ENCODE data around the gene SLIT1.

The SLIT1 gene

DNA sequence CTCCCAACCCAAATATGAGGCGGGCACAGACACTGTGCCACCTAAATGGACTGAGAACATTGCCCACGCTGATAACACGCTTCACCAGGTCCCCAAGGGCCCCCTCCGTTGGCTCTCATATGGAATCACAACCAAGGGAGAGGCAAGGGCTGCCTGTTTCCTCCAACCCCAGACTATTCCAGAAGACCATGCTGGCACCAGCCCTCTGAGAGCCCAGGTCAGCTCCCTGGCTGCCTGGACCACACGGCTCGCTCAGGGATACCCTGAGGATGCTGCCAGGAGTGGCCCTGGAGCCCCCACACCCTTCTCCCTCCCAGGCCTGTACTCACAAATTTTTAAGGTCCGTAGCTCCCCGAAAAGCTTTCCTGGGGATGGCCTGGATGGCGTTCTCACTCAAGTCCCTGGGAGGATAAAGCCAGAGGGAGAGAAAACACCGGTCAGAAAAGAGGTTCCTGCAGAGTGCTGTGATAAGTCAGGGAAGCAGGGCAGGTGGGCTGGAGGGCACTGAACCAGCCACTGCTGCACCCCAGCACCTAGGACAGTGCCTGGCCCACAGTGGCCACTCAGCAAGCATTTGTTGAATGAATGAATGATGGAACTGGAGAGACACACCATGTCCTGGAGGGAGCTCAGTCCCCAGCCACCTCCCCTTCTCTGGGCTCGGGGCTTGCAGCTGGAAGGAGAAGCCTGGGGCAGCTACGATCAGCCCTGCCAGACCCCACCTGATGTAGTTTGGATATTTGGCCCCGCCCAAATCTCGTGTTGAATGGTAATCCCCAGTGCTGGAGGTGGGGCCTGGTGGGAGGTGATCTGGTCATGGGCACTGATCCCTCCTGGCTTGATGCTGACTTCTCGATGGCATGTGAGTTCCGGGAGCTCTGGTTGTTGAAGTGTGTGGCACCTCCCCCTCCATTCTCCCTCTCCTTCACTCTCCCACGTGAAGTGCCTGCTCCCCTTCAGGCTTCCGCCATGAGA lies 119.8 kb downstream of the SLIT1 start:
- no peak for DNase-seq (ENCODE audit: low read depth in 1 of 2, low spot score in 1 of 2)

DNA sequence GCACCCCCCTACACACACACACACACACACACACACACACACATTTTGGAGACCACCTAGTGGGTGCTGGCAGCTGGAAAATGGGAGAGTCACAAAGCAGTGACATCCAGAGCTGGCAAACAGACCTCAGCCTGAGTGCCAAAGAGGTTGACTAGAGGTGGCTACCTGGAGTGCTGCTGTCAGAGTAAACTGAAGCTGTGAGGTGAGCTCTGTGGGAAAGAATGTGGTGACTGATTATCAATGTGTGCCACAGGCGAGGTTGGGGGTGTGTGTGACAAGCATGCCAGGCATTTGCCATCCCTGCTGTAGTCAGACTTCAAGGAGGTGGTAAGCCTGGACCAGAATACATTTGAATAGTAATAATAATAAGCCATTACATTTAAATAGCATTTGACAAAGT lies 120.6 kb downstream of the SLIT1 start:
- DNase-seq (ENCODE audit: low read depth in 1 of 2, low spot score in 1 of 2) = no peak

DNA sequence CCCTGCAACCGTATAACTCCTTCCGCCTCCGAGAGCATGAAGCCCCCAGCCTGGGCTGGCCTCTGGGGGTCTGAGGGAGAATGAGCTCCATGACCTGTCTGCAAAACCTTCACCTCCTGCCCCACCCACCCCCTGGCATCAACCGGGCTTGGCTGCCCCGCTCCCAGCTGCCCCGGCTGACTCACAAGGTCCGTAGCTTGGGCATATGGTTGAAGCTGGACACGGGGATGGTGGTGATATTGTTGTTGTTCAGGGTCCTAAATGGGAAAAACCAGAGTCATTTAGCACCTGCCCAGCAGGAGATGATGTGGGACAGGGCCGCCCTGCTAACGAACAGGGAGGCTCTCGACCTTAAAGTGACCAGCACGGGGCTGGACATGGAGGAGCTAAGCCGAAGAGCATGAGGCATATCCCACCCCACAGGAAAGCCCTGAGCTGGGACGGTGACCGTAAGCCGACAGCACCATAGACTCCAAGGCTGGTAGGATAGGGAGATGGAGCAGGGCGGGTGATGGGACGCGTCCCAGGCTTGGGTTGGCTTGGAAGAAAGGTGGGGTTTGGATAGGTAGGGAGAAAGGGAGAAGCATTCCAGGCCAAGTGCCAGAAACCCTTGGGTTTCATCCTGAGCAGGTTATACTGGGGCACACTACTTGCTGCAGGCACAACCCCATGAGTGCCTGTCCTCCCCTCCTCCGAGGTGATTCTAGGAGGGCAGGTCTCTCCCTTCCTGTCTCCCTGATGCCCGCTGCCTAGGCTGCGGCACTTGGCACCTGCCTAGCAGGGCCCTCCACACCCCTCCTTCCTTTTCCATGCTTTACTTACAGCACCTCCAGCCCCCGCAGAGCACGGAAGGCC lies 121.5 kb downstream of the SLIT1 start:
- no peak for DNase-seq (ENCODE audit: low read depth in 1 of 2, low spot score in 1 of 2)

DNA sequence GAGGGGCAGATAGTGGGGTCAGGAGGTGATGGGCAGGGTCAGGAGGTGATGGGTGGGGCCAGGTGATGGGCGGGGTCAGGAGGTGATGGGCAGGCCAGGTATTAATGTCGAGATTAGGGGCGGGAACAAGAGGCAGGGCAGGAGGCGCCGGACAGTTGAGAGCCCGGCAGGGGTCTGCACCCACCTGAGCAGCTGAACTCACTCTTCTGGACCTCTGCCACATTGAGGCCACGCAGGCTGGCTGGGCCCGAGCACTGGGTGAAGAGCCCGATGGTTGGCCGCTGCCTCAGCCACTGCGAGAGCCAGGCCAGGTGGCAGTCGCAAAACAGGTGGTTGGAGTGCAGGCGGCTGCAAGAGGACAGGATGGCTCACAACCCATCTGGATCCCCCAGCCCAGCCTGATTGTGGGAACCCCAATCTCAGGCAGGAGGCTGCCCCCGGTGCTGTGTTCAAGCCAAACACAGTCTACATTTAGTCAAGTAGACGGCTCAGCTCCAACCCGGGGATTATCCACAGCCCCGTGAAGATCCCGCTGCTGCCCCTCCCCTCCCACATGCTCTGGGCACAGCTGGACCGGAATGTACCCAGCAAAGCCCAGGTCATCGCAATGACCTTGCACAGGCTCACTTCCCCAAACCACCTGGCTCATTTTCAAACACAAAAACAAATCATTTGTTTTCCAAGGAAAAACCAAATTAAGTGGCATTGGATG lies 122.3 kb downstream of the SLIT1 start:
- DNase-seq (ENCODE audit: low read depth in 1 of 2, low spot score in 1 of 2) = no peak

- DNase-seq (ENCODE audit: low read depth in 1 of 2, low spot score in 1 of 2) = no peak
These were observed 123.3 kb downstream of the SLIT1 start for GRCh38 chr10:97062456-97062855.

- no peak for DNase-seq (ENCODE audit: low read depth in 1 of 2, low spot score in 1 of 2)
These were observed 123.7 kb downstream of the SLIT1 start for GRCh38 chr10:97062046-97062445.

GRCh38 chr10:97061423-97061822 lies 124.3 kb downstream of the SLIT1 start:
- no peak for DNase-seq (ENCODE audit: low read depth in 1 of 2, low spot score in 1 of 2)

DNA sequence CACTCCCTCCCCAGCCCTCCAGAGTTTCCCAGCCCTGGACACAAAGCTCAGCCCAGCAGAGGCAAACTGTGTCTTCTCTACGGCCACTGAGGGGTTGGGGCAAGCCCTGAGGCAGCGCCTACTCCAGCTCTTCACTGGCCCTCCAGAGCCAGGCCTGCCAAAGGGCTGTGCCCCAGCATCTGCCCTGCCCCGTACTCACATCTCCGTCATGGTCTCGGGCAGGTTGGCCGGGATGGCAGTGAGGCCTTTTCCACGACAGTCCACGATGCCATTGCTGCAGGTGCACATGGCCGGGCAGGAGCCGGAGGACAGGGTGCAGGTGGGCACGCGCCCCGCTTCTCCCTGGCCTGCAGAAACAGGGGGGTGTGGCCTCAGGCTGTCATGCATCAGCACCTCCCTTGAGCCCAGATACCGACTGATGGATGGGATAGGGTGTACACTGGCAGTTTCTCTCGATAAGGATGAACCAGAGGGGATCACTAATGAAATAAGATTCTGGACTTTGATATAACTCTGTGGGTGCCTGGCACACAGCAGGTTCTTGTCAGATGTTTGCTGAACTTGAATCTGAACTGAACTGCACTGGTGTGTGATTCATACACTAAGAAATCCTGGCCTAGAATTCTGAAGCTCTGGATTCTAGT lies 125.2 kb downstream of the SLIT1 start:
- no peak for DNase-seq (ENCODE audit: low read depth in 1 of 2, low spot score in 1 of 2)

- DNase-seq (ENCODE audit: low read depth in 1 of 2, low spot score in 1 of 2) = no peak
These were observed 125.9 kb downstream of the SLIT1 start for GRCh38 chr10:97059872-97060205.

DNA sequence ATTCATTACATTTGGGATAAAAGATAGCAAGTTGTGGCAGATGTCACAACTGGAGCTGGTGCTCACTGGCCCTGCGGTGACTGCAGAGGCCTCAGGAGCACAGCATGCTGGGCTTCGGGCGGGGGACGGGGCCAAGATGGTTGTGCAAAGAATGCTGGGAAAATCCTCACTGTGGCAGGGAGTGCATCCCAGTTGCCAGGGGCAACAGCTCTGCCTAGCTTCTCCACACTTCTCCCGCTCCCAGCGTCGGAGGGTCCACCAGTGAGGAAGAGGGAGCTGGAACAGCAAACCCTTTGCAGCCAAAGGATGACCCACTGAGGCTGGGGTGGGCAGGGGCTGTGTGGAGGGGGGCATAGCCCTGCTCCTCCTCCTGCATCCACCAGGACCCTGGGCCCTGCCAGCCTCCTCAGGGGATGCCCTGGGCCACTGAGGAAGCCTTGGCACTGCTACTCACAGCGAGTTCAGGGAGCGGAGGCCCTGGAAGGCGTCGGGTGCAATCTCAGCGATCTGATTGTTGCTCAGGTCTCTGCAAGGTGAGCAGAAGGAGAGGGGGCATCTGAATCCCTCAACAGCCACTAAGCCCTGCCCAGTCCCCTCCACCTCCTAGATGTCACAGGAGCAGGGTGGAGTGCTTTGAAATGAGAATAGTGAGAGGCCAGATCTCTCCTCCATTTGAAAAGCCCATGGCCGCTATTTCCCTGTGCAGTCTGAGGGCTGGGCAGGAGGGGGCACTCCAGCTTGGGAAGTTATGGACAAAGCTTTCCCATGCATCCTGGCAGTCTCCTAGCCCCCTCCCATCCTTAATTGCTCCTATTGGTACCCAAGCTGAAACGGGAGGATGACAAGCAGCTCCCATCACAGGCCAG lies 126.5 kb downstream of the SLIT1 start:
- DNase-seq (ENCODE audit: low read depth in 1 of 2, low spot score in 1 of 2) = no peak

DNA sequence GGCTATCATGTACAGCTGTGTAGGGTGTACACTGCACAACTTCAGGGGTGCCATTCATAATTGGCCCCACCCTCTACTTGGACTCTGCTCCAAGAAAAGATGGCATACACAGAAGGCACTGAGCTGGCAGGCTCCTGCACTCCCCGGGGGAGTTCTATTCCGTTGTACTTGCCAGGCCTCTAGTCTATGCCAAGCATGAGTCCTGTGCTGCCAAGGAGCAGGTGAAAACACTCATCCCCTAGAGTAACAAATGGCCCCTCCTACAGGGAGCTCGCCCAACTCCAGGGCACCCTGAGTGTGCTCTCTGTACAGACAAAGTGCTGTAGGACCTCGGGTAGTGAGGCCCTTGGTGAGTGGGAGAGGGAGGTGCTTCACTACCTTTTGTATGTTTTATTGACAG lies 127.2 kb downstream of the SLIT1 start:
- DNase-seq (ENCODE audit: low read depth in 1 of 2, low spot score in 1 of 2) = no peak

DNA sequence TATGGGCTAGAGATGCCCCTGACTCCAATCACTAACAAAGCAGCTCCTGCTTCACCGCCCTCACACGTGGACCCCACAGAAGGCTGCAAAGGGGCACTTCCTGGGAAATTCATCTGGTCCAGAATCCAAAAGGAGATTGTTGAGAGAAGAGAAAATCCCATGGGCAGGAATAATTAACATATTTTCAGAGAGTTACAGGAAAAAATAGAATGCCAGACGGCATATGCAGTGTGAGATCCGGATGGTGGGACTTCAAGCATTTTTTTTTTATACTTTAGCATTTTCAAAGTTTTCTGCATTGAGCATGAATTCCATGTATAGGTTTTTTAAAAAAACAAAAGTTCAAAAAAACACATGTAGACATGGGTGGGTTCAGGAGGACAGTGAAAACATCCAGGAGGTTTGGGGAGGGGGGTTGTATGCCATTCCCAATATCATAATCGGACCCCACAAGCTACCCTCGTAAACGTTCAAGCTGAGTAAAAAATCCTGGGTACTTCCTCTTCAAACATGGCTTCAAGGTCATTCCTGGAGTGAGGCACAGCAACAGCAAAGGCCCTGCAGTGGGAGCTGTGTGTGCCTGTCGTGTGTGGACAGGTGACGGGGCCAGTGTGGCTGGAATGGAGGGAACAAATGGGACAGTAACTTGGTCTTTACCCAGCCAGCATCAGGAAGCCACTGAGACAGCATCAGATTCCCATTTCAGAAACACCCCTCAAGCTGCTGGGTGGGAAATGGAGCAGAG lies 128.1 kb downstream of the SLIT1 start:
- DNase-seq (ENCODE audit: low read depth in 1 of 2, low spot score in 1 of 2) = no peak

DNA sequence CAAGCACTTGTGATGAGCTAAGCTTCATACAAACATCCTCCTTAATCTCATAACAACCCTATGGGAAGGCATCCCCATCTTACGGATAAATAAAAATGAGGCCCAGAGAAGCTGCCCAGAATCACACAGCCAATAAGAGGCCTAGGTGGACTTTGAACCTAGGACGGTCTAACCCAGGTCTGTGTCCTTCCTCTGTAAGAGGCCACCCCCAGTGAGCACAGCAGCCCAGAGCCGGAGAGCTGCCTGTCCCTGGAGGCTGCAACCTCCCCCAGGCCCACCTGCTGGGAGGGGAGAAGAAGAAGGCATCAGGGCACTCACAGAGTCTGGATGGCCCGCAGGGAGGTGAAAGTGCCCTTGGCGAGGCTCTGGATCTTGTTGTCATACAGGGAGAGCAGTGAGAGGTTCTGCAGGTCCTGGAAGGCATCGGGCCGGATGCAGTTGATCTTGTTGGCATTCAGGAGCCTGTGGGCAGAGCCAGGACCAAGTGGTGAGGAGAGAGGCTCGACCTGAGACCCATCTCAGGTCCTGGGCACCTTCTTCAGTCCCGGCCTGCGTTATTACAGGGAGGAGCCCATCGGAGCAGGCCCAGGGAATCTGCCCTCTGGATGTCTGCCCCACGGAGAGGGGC lies 129.6 kb downstream of the SLIT1 start:
- DNase-seq (ENCODE audit: low read depth in 1 of 2, low spot score in 1 of 2) = no peak

DNA sequence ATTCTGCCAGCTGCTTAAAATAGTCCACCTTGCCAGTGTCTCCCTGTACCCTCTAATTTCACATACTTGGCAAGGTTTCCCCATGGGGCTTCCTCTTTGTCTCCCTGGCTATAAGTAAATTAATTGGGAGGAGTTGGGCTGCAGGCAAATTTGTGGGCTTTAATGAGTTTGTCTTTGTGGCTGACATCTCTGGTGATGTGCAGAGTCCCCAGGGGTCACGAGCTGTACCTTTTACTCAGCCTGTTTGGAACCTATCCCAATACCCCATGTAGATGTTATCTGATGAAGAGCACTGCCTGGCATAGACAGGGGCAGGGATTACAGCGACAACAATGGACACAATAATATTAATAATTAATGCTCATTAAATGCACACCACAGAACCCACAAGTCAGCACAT lies 132.5 kb downstream of the SLIT1 start:
- no peak for DNase-seq (ENCODE audit: low read depth in 1 of 2, low spot score in 1 of 2)

DNA sequence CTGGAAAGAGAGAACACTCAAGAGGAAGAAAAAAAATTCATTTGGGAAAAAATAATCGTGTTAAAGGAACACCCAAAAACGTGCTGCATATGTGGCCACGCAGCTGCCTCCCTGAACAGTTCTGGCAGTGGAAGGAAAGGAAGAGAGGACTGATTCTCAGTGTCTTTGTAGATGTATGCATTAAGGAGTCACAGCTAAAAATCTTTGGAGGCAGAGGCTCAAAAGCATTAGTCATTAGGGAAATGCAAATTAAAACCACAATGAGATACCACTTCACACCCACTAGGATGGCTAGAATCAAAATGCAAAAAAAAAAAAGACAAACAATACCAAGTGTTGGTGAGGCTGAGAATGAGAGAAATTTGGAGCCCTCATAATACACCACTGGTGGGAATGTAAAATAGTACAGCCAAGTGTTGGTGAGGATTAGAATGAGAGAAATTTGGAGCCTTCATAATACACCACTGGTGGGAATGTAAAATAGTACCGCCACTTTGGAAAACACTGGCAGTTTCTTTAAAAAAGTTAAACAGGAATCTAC lies 134.7 kb downstream of the SLIT1 start:
- no peak for DNase-seq (ENCODE audit: low read depth in 1 of 2, low spot score in 1 of 2)

- no peak for DNase-seq (ENCODE audit: low read depth in 1 of 2, low spot score in 1 of 2)
These were observed 135.5 kb downstream of the SLIT1 start for GRCh38 chr10:97050205-97050745.

DNA sequence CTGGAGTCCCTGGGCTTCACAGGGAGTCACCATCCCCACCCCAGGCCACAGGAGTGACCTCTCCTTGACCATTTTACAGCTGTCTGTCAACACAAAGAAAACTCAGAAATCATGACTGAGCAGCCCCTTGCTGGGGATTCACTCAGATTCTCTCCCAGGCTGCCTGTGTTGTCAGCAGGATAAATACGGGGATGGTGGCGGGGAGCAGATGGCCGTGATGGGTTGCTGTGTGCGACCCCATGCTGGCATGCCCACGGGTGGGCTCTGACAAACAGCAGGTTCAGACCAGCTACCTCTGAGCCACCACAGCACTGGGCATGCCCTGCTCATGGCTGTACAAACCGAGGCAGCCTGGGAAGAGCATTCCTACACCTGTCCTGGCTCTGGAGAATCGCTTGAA lies 136.1 kb downstream of the SLIT1 start:
- no peak for DNase-seq (ENCODE audit: low read depth in 1 of 2, low spot score in 1 of 2)

GRCh38 chr10:97048649-97049427 lies 136.9 kb downstream of the SLIT1 start:
- DNase-seq (ENCODE audit: low read depth in 1 of 2, low spot score in 1 of 2) = no peak

All from activated CD4-positive, alpha-beta T cell treated with anti-CD3 and anti-CD28 coated beads, Interleukin-2, amount 50 U/mL, for 24 hours (primary cell).